Measurements from ENCODE around the gene PNPLA1.

PNPLA1 gene

GRCh38 chr6:36269834-36270705 lies at the start of gene PNPLA1:
TSS of gene PNPLA1 (plus strand) at chr6:36270060. CDS start at chr6:36270460, 400 bp downstream.
- no peak for DNase-seq (ENCODE audit: low spot score)

GRCh38 chr6:36220226-36220625 lies 49.6 kb upstream of the PNPLA1 start:
- DNase-seq (ENCODE audit: low spot score) = no peak

- DNase-seq (ENCODE audit: low spot score) = no peak
Measured at GRCh38 chr6:36221674-36222073, 48.2 kb upstream of the PNPLA1 start.

- no peak for DNase-seq (ENCODE audit: low spot score)
Measured at GRCh38 chr6:36222924-36223323, 46.9 kb upstream of the PNPLA1 start.

GRCh38 chr6:36223706-36224105 lies 46.2 kb upstream of the PNPLA1 start:
- DNase-seq (ENCODE audit: low spot score) = no peak

- DNase-seq (ENCODE audit: low spot score) = no peak
Measured at GRCh38 chr6:36224918-36225461, 44.9 kb upstream of the PNPLA1 start.

- DNase-seq (ENCODE audit: low spot score) = no peak
Measured at GRCh38 chr6:36226438-36227047, 43.3 kb upstream of the PNPLA1 start.

- DNase-seq (ENCODE audit: low spot score) = no peak
Measured at GRCh38 chr6:36227379-36228228, 42.3 kb upstream of the PNPLA1 start.

- no peak for DNase-seq (ENCODE audit: low spot score)
Measured at GRCh38 chr6:36229223-36229622, 40.6 kb upstream of the PNPLA1 start.

- DNase-seq (ENCODE audit: low spot score) = no peak
Measured at GRCh38 chr6:36230371-36230770, 39.5 kb upstream of the PNPLA1 start.

- no peak for DNase-seq (ENCODE audit: low spot score)
Measured at GRCh38 chr6:36232172-36232571, 37.7 kb upstream of the PNPLA1 start.

- no peak for DNase-seq (ENCODE audit: low spot score)
Measured at GRCh38 chr6:36235309-36235708, 34.6 kb upstream of the PNPLA1 start.

GRCh38 chr6:36235862-36236261 lies 34.0 kb upstream of the PNPLA1 start:
- DNase-seq (ENCODE audit: low spot score) = no peak

GRCh38 chr6:36239774-36240173 lies 30.1 kb upstream of the PNPLA1 start:
- DNase-seq (ENCODE audit: low spot score) = no peak

GRCh38 chr6:36241728-36242127 lies 28.1 kb upstream of the PNPLA1 start:
- peak; percentile 54 for DNase-seq (ENCODE audit: low spot score)

GRCh38 chr6:36242161-36242560 lies 27.7 kb upstream of the PNPLA1 start:
- no peak for DNase-seq (ENCODE audit: low spot score)

GRCh38 chr6:36242626-36243025 lies 27.2 kb upstream of the PNPLA1 start:
- DNase-seq (ENCODE audit: low spot score) = no peak

GRCh38 chr6:36243562-36244212 lies 26.2 kb upstream of the PNPLA1 start:
- DNase-seq (ENCODE audit: low spot score) = no peak

GRCh38 chr6:36244641-36245280 lies 25.1 kb upstream of the PNPLA1 start:
- DNase-seq (ENCODE audit: low spot score) = no peak

- no peak for DNase-seq (ENCODE audit: low spot score)
Measured at GRCh38 chr6:36245572-36246061, 24.2 kb upstream of the PNPLA1 start.
